ENCODE data around the gene D2HGDH.

D2HGDH gene

GRCh38 chr2:241760301-241760771, 25.9 kb downstream of the D2HGDH start:
- Histone ChIP-seq H3K79me1 (ENCODE audit: low read depth, low read length) (peaks cover 2% of the 10 kb centered on the region), H3K14ac (ENCODE audit: low read length) (no peak overlapping the region), H2BK5ac (ENCODE audit: low read length) (no peak overlapping the region), H3K9ac (ENCODE audit: low read depth, low read length, poor library complexity) (no peak overlapping the region), H4K91ac (ENCODE audit: low read depth, low read length, poor library complexity) (no peak overlapping the region), H3K18ac (ENCODE audit: low read length) (no peak overlapping the region), H3K4me3 (ENCODE audit: low read length in 2 of 2) (peak overlapping the region in 1 of 2 donors; percentile 42), H2BK15ac (ENCODE audit: low read length) (no peak overlapping the region), H3K4ac (ENCODE audit: low read length) (no peak overlapping the region), H4K8ac (ENCODE audit: low read depth, low read length) (no peak overlapping the region), H2BK120ac (ENCODE audit: low read depth, low read length) (no peak overlapping the region), H2AK5ac (ENCODE audit: low read depth, low read length) (no peak overlapping the region), H3K9me3 (replicated peaks in 1 of 2; ENCODE audit: control insufficient read depth in 2 of 2, insufficient read depth in 1 of 2, low read depth in 1 of 2, low read length in 2 of 2) (no peaks in the 10 kb centered on the region), H3K4me1 (ENCODE audit: control insufficient read depth in 2 of 2, insufficient read depth in 1 of 2, low read depth in 1 of 2, low read length in 2 of 2) (peaks cover 11 to 12% of the 10 kb centered on the region in 2 donors), H3K27me3 (ENCODE audit: control insufficient read depth in 3 of 3, insufficient read depth in 3 of 3, low read depth in 1 of 3, low read length in 3 of 3) (no peaks in the 10 kb centered on the region), H3K36me3 (replicated peaks in 1 of 2; ENCODE audit: control insufficient read depth in 2 of 2, insufficient read depth in 2 of 2, low read length in 2 of 2) (peaks cover 12 to 21% of the 10 kb centered on the region in 2 donors), H3K23ac (ENCODE audit: low read depth, low read length, poor library complexity) (no peak overlapping the region), H2AFZ (ENCODE audit: low read length) (no peak overlapping the region), H2BK12ac (ENCODE audit: low read length) (no peak overlapping the region), H3K4me2 (ENCODE audit: insufficient read depth, low read length, poor library complexity, severe bottlenecking) (no peak overlapping the region), H3K27ac (replicated peaks; ENCODE audit: low read length) (no peak overlapping the region)
- DNase-seq (ENCODE audit: low spot score): no peak
- no CpG with 5 or more reads among the region's 17 CpGs for WGBS, 2 donors (ENCODE audit: extremely low coverage in 2 of 2, insufficient read length in 2 of 2, insufficient replicate concordance in 1 of 2)

- no peak overlapping the region for H3K18ac ChIP-seq (ENCODE audit: low read length)
- H2BK12ac ChIP-seq (ENCODE audit: low read length): no peak overlapping the region
- no peak overlapping the region for H4K8ac ChIP-seq (ENCODE audit: low read depth, low read length)
- H3K9ac ChIP-seq (ENCODE audit: low read depth, low read length, poor library complexity): no peak overlapping the region
- DNase-seq (ENCODE audit: low spot score): no peak
- WGBS, 2 donors (ENCODE audit: extremely low coverage in 2 of 2, insufficient read length in 2 of 2, insufficient replicate concordance in 1 of 2): no CpG with 5 or more reads among the region's 18 CpGs
- H3K9me3 ChIP-seq (replicated peaks in 1 of 2; ENCODE audit: control insufficient read depth in 2 of 2, insufficient read depth in 1 of 2, low read depth in 1 of 2, low read length in 2 of 2): no peaks in the 10 kb centered on the region
- no peak overlapping the region for H4K91ac ChIP-seq (ENCODE audit: low read depth, low read length, poor library complexity)
- no peaks in the 10 kb centered on the region for H3K27me3 ChIP-seq (ENCODE audit: control insufficient read depth in 3 of 3, insufficient read depth in 3 of 3, low read depth in 1 of 3, low read length in 3 of 3)
- H2BK120ac ChIP-seq (ENCODE audit: low read depth, low read length): no peak overlapping the region
- no peak overlapping the region for H2BK5ac ChIP-seq (ENCODE audit: low read length)
- H3K4me1 ChIP-seq (ENCODE audit: control insufficient read depth in 2 of 2, insufficient read depth in 1 of 2, low read depth in 1 of 2, low read length in 2 of 2): peaks cover 11 to 12% of the 10 kb centered on the region in 2 donors
- no peak overlapping the region for H3K4me2 ChIP-seq (ENCODE audit: insufficient read depth, low read length, poor library complexity, severe bottlenecking)
- no peak overlapping the region for H2AFZ ChIP-seq (ENCODE audit: low read length)
- no peak overlapping the region for H3K4ac ChIP-seq (ENCODE audit: low read length)
- no peak overlapping the region for H3K27ac ChIP-seq (replicated peaks; ENCODE audit: low read length)
- no peak overlapping the region for H3K4me3 ChIP-seq (ENCODE audit: low read length in 2 of 2)
- H3K36me3 ChIP-seq (replicated peaks in 1 of 2; ENCODE audit: control insufficient read depth in 2 of 2, insufficient read depth in 2 of 2, low read length in 2 of 2): peaks cover 7 to 9% of the 10 kb centered on the region in 2 donors
- no peak overlapping the region for H3K23ac ChIP-seq (ENCODE audit: low read depth, low read length, poor library complexity)
- H2AK5ac ChIP-seq (ENCODE audit: low read depth, low read length): no peak overlapping the region
- H2BK15ac ChIP-seq (ENCODE audit: low read length): no peak overlapping the region
- H3K79me1 ChIP-seq (ENCODE audit: low read depth, low read length): no peaks in the 10 kb centered on the region
- H3K14ac ChIP-seq (ENCODE audit: low read length): no peak overlapping the region
Observed at GRCh38 chr2:241762321-241762932, 28.0 kb downstream of the D2HGDH start.

GRCh38 chr2:241762933-241763369, 28.5 kb downstream of the D2HGDH start:
- Histone ChIP-seq H3K23ac (ENCODE audit: low read depth, low read length, poor library complexity) (no peak overlapping the region), H3K4me2 (ENCODE audit: insufficient read depth, low read length, poor library complexity, severe bottlenecking) (no peak overlapping the region), H3K27ac (replicated peaks; ENCODE audit: low read length) (no peak overlapping the region), H3K27me3 (ENCODE audit: control insufficient read depth in 3 of 3, insufficient read depth in 3 of 3, low read depth in 1 of 3, low read length in 3 of 3) (no peaks in the 10 kb centered on the region), H2BK120ac (ENCODE audit: low read depth, low read length) (no peak overlapping the region), H2BK5ac (ENCODE audit: low read length) (no peak overlapping the region), H3K14ac (ENCODE audit: low read length) (no peak overlapping the region), H4K8ac (ENCODE audit: low read depth, low read length) (no peak overlapping the region), H2AFZ (ENCODE audit: low read length) (no peak overlapping the region), H3K36me3 (replicated peaks in 1 of 2; ENCODE audit: control insufficient read depth in 2 of 2, insufficient read depth in 2 of 2, low read length in 2 of 2) (peaks cover 6 to 9% of the 10 kb centered on the region in 2 donors), H3K4me1 (ENCODE audit: control insufficient read depth in 2 of 2, insufficient read depth in 1 of 2, low read depth in 1 of 2, low read length in 2 of 2) (peaks cover 11 to 12% of the 10 kb centered on the region in 2 donors), H3K9ac (ENCODE audit: low read depth, low read length, poor library complexity) (no peak overlapping the region), H3K4ac (ENCODE audit: low read length) (no peak overlapping the region), H2BK12ac (ENCODE audit: low read length) (no peak overlapping the region), H3K4me3 (ENCODE audit: low read length in 2 of 2) (no peak overlapping the region), H4K91ac (ENCODE audit: low read depth, low read length, poor library complexity) (no peak overlapping the region), H2AK5ac (ENCODE audit: low read depth, low read length) (no peak overlapping the region), H2BK15ac (ENCODE audit: low read length) (no peak overlapping the region), H3K9me3 (replicated peaks in 1 of 2; ENCODE audit: control insufficient read depth in 2 of 2, insufficient read depth in 1 of 2, low read depth in 1 of 2, low read length in 2 of 2) (no peaks in the 10 kb centered on the region), H3K79me1 (ENCODE audit: low read depth, low read length) (no peaks in the 10 kb centered on the region), H3K18ac (ENCODE audit: low read length) (no peak overlapping the region)
- WGBS, 2 donors (ENCODE audit: extremely low coverage in 2 of 2, insufficient read length in 2 of 2, insufficient replicate concordance in 1 of 2): no CpG with 5 or more reads among the region's 13 CpGs
- no peak for DNase-seq (ENCODE audit: low spot score)

- no peak overlapping the region for H2BK5ac ChIP-seq (ENCODE audit: low read length)
- H3K36me3 ChIP-seq (replicated peaks in 1 of 2; ENCODE audit: control insufficient read depth in 2 of 2, insufficient read depth in 2 of 2, low read length in 2 of 2): peaks cover 5 to 9% of the 10 kb centered on the region in 2 donors
- H3K4me2 ChIP-seq (ENCODE audit: insufficient read depth, low read length, poor library complexity, severe bottlenecking): no peak overlapping the region
- peak overlapping the region; percentile 43 for H4K8ac ChIP-seq (ENCODE audit: low read depth, low read length)
- no peak overlapping the region for H2BK12ac ChIP-seq (ENCODE audit: low read length)
- no peak overlapping the region for H3K23ac ChIP-seq (ENCODE audit: low read depth, low read length, poor library complexity)
- H2BK120ac ChIP-seq (ENCODE audit: low read depth, low read length): no peak overlapping the region
- H3K79me1 ChIP-seq (ENCODE audit: low read depth, low read length): no peaks in the 10 kb centered on the region
- H3K4ac ChIP-seq (ENCODE audit: low read length): no peak overlapping the region
- no peak overlapping the region for H3K18ac ChIP-seq (ENCODE audit: low read length)
- no peak overlapping the region for H3K4me3 ChIP-seq (ENCODE audit: low read length in 2 of 2)
- WGBS, 2 donors (ENCODE audit: extremely low coverage in 2 of 2, insufficient read length in 2 of 2, insufficient replicate concordance in 1 of 2): no CpG with 5 or more reads among the region's 20 CpGs
- no peaks in the 10 kb centered on the region for H3K27me3 ChIP-seq (ENCODE audit: control insufficient read depth in 3 of 3, insufficient read depth in 3 of 3, low read depth in 1 of 3, low read length in 3 of 3)
- H3K9me3 ChIP-seq (replicated peaks in 1 of 2; ENCODE audit: control insufficient read depth in 2 of 2, insufficient read depth in 1 of 2, low read depth in 1 of 2, low read length in 2 of 2): no peaks in the 10 kb centered on the region
- no peak overlapping the region for H2AFZ ChIP-seq (ENCODE audit: low read length)
- no peak overlapping the region for H4K91ac ChIP-seq (ENCODE audit: low read depth, low read length, poor library complexity)
- peaks cover 11 to 12% of the 10 kb centered on the region in 2 donors for H3K4me1 ChIP-seq (ENCODE audit: control insufficient read depth in 2 of 2, insufficient read depth in 1 of 2, low read depth in 1 of 2, low read length in 2 of 2)
- no peak overlapping the region for H3K27ac ChIP-seq (replicated peaks; ENCODE audit: low read length)
- no peak overlapping the region for H2AK5ac ChIP-seq (ENCODE audit: low read depth, low read length)
- no peak overlapping the region for H3K14ac ChIP-seq (ENCODE audit: low read length)
- no peak overlapping the region for H3K9ac ChIP-seq (ENCODE audit: low read depth, low read length, poor library complexity)
- H2BK15ac ChIP-seq (ENCODE audit: low read length): no peak overlapping the region
- DNase-seq (ENCODE audit: low spot score): no peak
Observed at GRCh38 chr2:241763551-241764274, 29.3 kb downstream of the D2HGDH start.

Measured in neuronal stem cell (in vitro differentiated cells).